H9 (cell line): ENCODE measurements around the gene SORCS2. TPM values are rescaled to one million over a fixed set of nuclear protein-coding genes. Genes with fewer than 3 reads are reported as not detected.

Experiments
- DNase-seq: peaks from one replicate; pipeline ENCODE4 v3.0.0-alpha.2; 2017
- H2AFZ ChIP-seq: one replicate; pipeline ENCODE4 v1.6.1; 2013; ENCODE audit warnings: mild to moderate bottlenecking, low read length, control low read depth, moderate library complexity
- H2AK5ac ChIP-seq: 2 replicates; pipeline ENCODE4 v1.6.1; 2013; ENCODE audit warnings: low read length, control low read depth, mixed read lengths; ENCODE audit not compliant: insufficient read length
- H2BK120ac ChIP-seq: one replicate; pipeline ENCODE4 v1.6.1; 2013; ENCODE audit warnings: low read depth, mild to moderate bottlenecking, low read length, control low read depth, inconsistent platforms; ENCODE audit not compliant: poor library complexity, severe bottlenecking
- H2BK12ac ChIP-seq: 2 replicates; pipeline ENCODE4 v1.6.1; 2013; ENCODE audit warnings: low read length, control low read depth, mixed read lengths, low read depth; ENCODE audit not compliant: insufficient read length
- H2BK15ac ChIP-seq: 2 replicates; pipeline ENCODE4 v1.6.1; 2013; ENCODE audit warnings: low read depth, low read length, control low read depth
- H2BK20ac ChIP-seq: one replicate; pipeline ENCODE4 v1.6.1; 2013; ENCODE audit warnings: low read depth, mild to moderate bottlenecking, low read length, control low read depth, inconsistent platforms; ENCODE audit not compliant: poor library complexity, severe bottlenecking
- H2BK5ac ChIP-seq: 2 replicates; pipeline ENCODE4 v1.6.1; 2013; ENCODE audit warnings: low read length, control low read depth, mixed read lengths; ENCODE audit not compliant: insufficient read length
- H3K14ac ChIP-seq: 2 replicates; pipeline ENCODE4 v1.6.1; 2013; ENCODE audit warnings: low read length, control low read depth; ENCODE audit not compliant: insufficient read depth
- H3K18ac ChIP-seq: 2 replicates; pipeline ENCODE4 v1.6.1; 2013; ENCODE audit warnings: low read depth, mild to moderate bottlenecking, mixed read lengths, low read length, control low read depth; ENCODE audit not compliant: insufficient read length
- H3K23ac ChIP-seq: 2 replicates; pipeline ENCODE4 v1.6.1; 2013; ENCODE audit warnings: low read length, control low read depth, mixed read lengths, low read depth; ENCODE audit not compliant: insufficient read length
- H3K23me2 ChIP-seq: 2 replicates; pipeline ENCODE4 v1.6.1; 2013; ENCODE audit warnings: low read depth, mild to moderate bottlenecking, mixed read lengths, low read length, control low read depth; ENCODE audit not compliant: insufficient read length, poor library complexity, severe bottlenecking
- H3K27ac ChIP-seq: 2 replicates; pipeline ENCODE4 v1.5.1; 2013; ENCODE audit warnings: low read length, control low read depth, mixed read lengths, low read depth; ENCODE audit not compliant: insufficient read length
- H3K27me3 ChIP-seq: 2 replicates; pipeline ENCODE4 v1.6.1; 2013; ENCODE audit warnings: low read length, control low read depth, inconsistent platforms; ENCODE audit not compliant: insufficient read depth
- H3K4ac ChIP-seq: 2 replicates; pipeline ENCODE4 v1.6.1; 2013; ENCODE audit warnings: low read depth, mild to moderate bottlenecking, control low read depth, inconsistent platforms, low read length, moderate library complexity
- H3K4me1 ChIP-seq: 2 replicates; pipeline ENCODE4 v1.6.1; 2013; ENCODE audit warnings: low read length, control low read depth, inconsistent platforms; ENCODE audit not compliant: insufficient read depth
- H3K4me2 ChIP-seq: 2 replicates; pipeline ENCODE4 v1.6.1; 2013; ENCODE audit warnings: low read length, control low read depth, mixed read lengths; ENCODE audit not compliant: insufficient read length, insufficient read depth
- H3K56ac ChIP-seq: 2 replicates; pipeline ENCODE4 v1.6.1; 2013; ENCODE audit warnings: low read depth, mild to moderate bottlenecking, mixed read lengths, low read length, control low read depth; ENCODE audit not compliant: insufficient read length
- H3K79me1 ChIP-seq: 2 replicates; pipeline ENCODE4 v1.6.1; 2013; ENCODE audit warnings: low read depth, mild to moderate bottlenecking, moderate library complexity, low read length, control low read depth, inconsistent platforms; ENCODE audit not compliant: insufficient read depth, poor library complexity, severe bottlenecking
- H3K79me2 ChIP-seq: 2 replicates; pipeline ENCODE4 v1.6.1; 2013; ENCODE audit warnings: low read length, control low read depth, inconsistent platforms; ENCODE audit not compliant: insufficient read depth
- H3K9ac ChIP-seq: 2 replicates; pipeline ENCODE4 v1.6.1; 2013; ENCODE audit warnings: low read length, control low read depth, mixed read lengths; ENCODE audit not compliant: insufficient read length; ENCODE audit errors: extremely low read depth
- H3K9me3 ChIP-seq: one replicate; pipeline ENCODE4 v1.6.1; 2013; ENCODE audit warnings: low read depth, low read length, inconsistent platforms; ENCODE audit not compliant: control insufficient read depth
- H3T11ph ChIP-seq: one replicate; pipeline ENCODE4 v1.6.1; 2013; ENCODE audit warnings: mild to moderate bottlenecking, low read length, control low read depth, inconsistent platforms
- H4K20me1 ChIP-seq: one replicate; pipeline ENCODE4 v1.6.1; 2013; ENCODE audit not compliant: control insufficient read depth, insufficient read length, insufficient read depth
- H4K5ac ChIP-seq: 2 replicates; pipeline ENCODE4 v1.6.1; 2013; ENCODE audit warnings: low read depth, mild to moderate bottlenecking, mixed read lengths, low read length, control low read depth; ENCODE audit not compliant: insufficient read length
- H4K8ac ChIP-seq: replicated peaks from 2 replicates; pipeline ENCODE4 v1.6.1; 2013; ENCODE audit warnings: low read length, control low read depth, mixed read lengths, low read depth; ENCODE audit not compliant: insufficient read length
- H4K91ac ChIP-seq: 2 replicates; pipeline ENCODE4 v1.6.1; 2013; ENCODE audit warnings: low read depth, mild to moderate bottlenecking, moderate library complexity, mixed read lengths, low read length, control low read depth; ENCODE audit not compliant: insufficient read length
- H3K27ac Mint-ChIP-seq, 3 experiments: 2 replicates in 2 of 3; 3 replicates in 1 of 3; pipeline ENCODE4 v1.8.0; 2020 to 2021; ENCODE audit warnings: mixed read lengths in 3 of 3, mild to moderate bottlenecking in 1 of 3, moderate library complexity in 1 of 3
- H3K27me3 Mint-ChIP-seq: 2 replicates; pipeline ENCODE4 v1.8.0; 2021; ENCODE audit warnings: low read depth, mild to moderate bottlenecking, moderate library complexity, mixed read lengths
- H3K36me3 Mint-ChIP-seq, 3 experiments: 2 replicates in 2 of 3; 3 replicates in 1 of 3; pipeline ENCODE4 v1.8.0; 2020 to 2021; ENCODE audit warnings: low read depth in 3 of 3, mixed read lengths in 3 of 3; ENCODE audit not compliant: insufficient read depth in 1 of 3
- H3K4me1 Mint-ChIP-seq, 2 experiments: 2 replicates each; pipeline ENCODE4 v1.8.0; 2020; ENCODE audit warnings: mixed read lengths in 2 of 2
- H3K4me3 Mint-ChIP-seq, 2 experiments: 2 replicates in 1 of 2; 3 replicates in 1 of 2; pipeline ENCODE4 v1.8.0; 2020 to 2021; ENCODE audit warnings: mild to moderate bottlenecking in 2 of 2, mixed read lengths in 2 of 2, moderate library complexity in 1 of 2
- H3K9me3 Mint-ChIP-seq, 2 experiments: 2 replicates in 1 of 2; 3 replicates in 1 of 2; pipeline ENCODE4 v1.8.0; 2020; ENCODE audit warnings: mild to moderate bottlenecking in 2 of 2, mixed read lengths in 2 of 2, moderate library complexity in 1 of 2
- CTCF ChIP-seq: fragments of 200-600 bp; sonication (generic); conservative IDR thresholded peaks from 3 replicates; pipeline ENCODE4 v1.8.0; 2021; ENCODE audit warnings: antibody characterized with exemption, mild to moderate bottlenecking
- WGBS: extraction: QIAGEN DNeasy Blood & Tissue Kit; methylation state at CpG from one replicate; pipeline ENCODE4 v1.1.7; 2013; ENCODE audit warnings: missing lambda C conversion rate, low lambda C conversion rate, mixed read lengths; ENCODE audit not compliant: insufficient read length; ENCODE audit errors: extremely low coverage; 5-methylcytosine and 5-hydroxymethylcytosine counted together
- total RNA-seq: library from RNA; stranded (reverse); gene quantifications from 2 replicates; pipeline ENCODE4 v1.2.1, GENCODE V29; 2021

SORCS2 gene
- total RNA-seq, 1 experiment from 2014 or later, result 0.57 TPM

- Histone ChIP-seq H3K4me1 (peaks cover 7% of the 10 kb centered on the region; the same call in 1 of the 2 replicates), H3K27ac (no peak overlapping the region), H2AK5ac (no peak overlapping the region), H3K23me2 (no peaks in the 10 kb centered on the region), H2BK5ac (no peak overlapping the region), H3K9me3 (no peaks in the 10 kb centered on the region), H3T11ph (no peak overlapping the region), H3K18ac (no peak overlapping the region), H2BK12ac (no peak overlapping the region), H3K9ac (no peak overlapping the region), H3K79me1 (no peaks in the 10 kb centered on the region), H4K5ac (no peak overlapping the region), H2BK20ac (no peak overlapping the region), H3K79me2 (no peaks in the 10 kb centered on the region), H2BK120ac (no peak overlapping the region), H3K23ac (no peak overlapping the region), H3K14ac (no peak overlapping the region), H3K4me2 (no peak overlapping the region), H3K4ac (no peak overlapping the region), H4K8ac (no peak overlapping the region), H2AFZ (no peak overlapping the region), H4K20me1 (no peaks in the 10 kb centered on the region), H3K56ac (no peak overlapping the region), H3K27me3 (no peaks in the 10 kb centered on the region), H2BK15ac (no peak overlapping the region), H4K91ac (no peak overlapping the region)
- peaks cover 14% of the 10 kb centered on the region for H3K27me3 Mint-ChIP-seq
- DNase-seq, result no peak
- TF ChIP-seq CTCF, result peak; percentile 44; the same call in 2 of the 3 replicates
- peaks cover 30 to 41% of the 10 kb centered on the region in 2 experiments for H3K4me1 Mint-ChIP-seq
- H3K36me3 Mint-ChIP-seq, result no peaks in the 10 kb centered on the region
- H3K9me3 Mint-ChIP-seq, result no peaks in the 10 kb centered on the region
- no peak overlapping the region for H3K27ac Mint-ChIP-seq
- H3K4me3 Mint-ChIP-seq, result no peak overlapping the region
- no CpG with 5 or more reads among the region's 21 CpGs for WGBS
These were observed 401.5 kb downstream of the SORCS2 start for GRCh38 chr4:7593646-7594412.
